HepG2 (cell line): Measurements from ENCODE around the gene GALR2. TPM values are rescaled to one million over a fixed set of nuclear protein-coding genes. Genes with fewer than 3 reads are reported as not detected.
A peak's percentile ranks its signal among the peaks of the same experiment; 100 is the strongest.

Source experiments
- AHDC1 ChIP-seq: sonication (generic); formaldehyde crosslinking; IDR thresholded peaks from 2 replicates; pipeline ENCODE4 v1.5.1; 2020; ENCODE audit warnings: mild to moderate bottlenecking, missing genetic modification reagents, borderline replicate concordance
- ATF6 ChIP-seq: sonication (generic); formaldehyde crosslinking; conservative IDR thresholded peaks from 2 replicates; pipeline ENCODE4 v1.4.0; 2020; ENCODE audit warnings: missing genetic modification reagents
- CHD4 ChIP-seq: fragments of 200-600 bp; sonication (generic); IDR thresholded peaks from 2 replicates; pipeline ENCODE4 v1.7.0; 2017; ENCODE audit warnings: mild to moderate bottlenecking, low read length, borderline replicate concordance
- ELF1 ChIP-seq: sonication (generic); formaldehyde crosslinking; IDR thresholded peaks from 2 replicates; pipeline ENCODE4 v1.4.0; 2020; ENCODE audit warnings: missing genetic modification reagents
- HNRNPK ChIP-seq: fragments of 200-400 bp; formaldehyde crosslinking; IDR thresholded peaks from 2 replicates; pipeline ENCODE4 v1.6.1; 2018; ENCODE audit warnings: low read length, low read depth, moderate library complexity, mild to moderate bottlenecking; ENCODE audit not compliant: poor library complexity, severe bottlenecking
- JARID2 ChIP-seq: sonication (generic); formaldehyde crosslinking; IDR thresholded peaks from 2 replicates; pipeline ENCODE4 v1.8.1; 2023; ENCODE audit warnings: missing genetic modification reagents, inconsistent platforms; ENCODE audit not compliant: insufficient replicate concordance
- REXO4 ChIP-seq: sonication (generic); formaldehyde crosslinking; IDR thresholded peaks from 2 replicates; pipeline ENCODE4 v1.8.0; 2022; ENCODE audit warnings: missing genetic modification reagents, mild to moderate bottlenecking, borderline replicate concordance
- TBX2 ChIP-seq: sonication (generic); formaldehyde crosslinking; IDR thresholded peaks from 2 replicates; pipeline ENCODE4 v1.5.0; 2020; ENCODE audit warnings: missing genetic modification reagents, mild to moderate bottlenecking, borderline replicate concordance
- UBTF ChIP-seq: sonication (generic); formaldehyde crosslinking; IDR thresholded peaks from 2 replicates; pipeline ENCODE4 v1.4.0; 2020; ENCODE audit warnings: mild to moderate bottlenecking, missing genetic modification reagents
- ZNF280D ChIP-seq: sonication (generic); formaldehyde crosslinking; IDR thresholded peaks from 2 replicates; pipeline ENCODE4 v1.5.1; 2020; ENCODE audit warnings: mild to moderate bottlenecking, missing genetic modification reagents
- ZNF362 ChIP-seq: sonication (generic); formaldehyde crosslinking; IDR thresholded peaks from 2 replicates; pipeline ENCODE4 v1.4.0; 2020; ENCODE audit warnings: missing genetic modification reagents, mild to moderate bottlenecking, borderline replicate concordance
- polyA plus RNA-seq, 8 experiments: library from polyadenylated mRNA; depleted of rRNA in 3 of 8; stranded (reverse) in 7 of 8; unstranded in 1 of 8; fragments of >200 nt; fragmentation: Illumina TruSeq in 4 of 8; extraction: Trizol in 4 of 8; gene quantifications; 2 replicates each; pipeline versions ENCODE4 v1.2.1 to v1.2.3, GENCODE V29; 2011 to 2016; ENCODE audit warnings: low read depth in 4 of 8, missing spikeins in 1 of 8, mixed read lengths in 1 of 8; ENCODE audit not compliant: insufficient read depth in 1 of 8
- total RNA-seq, 5 experiments: library from RNA; depleted of rRNA; stranded (reverse); fragments of >200 nt; fragmentation: Illumina TruSeq; extraction: Trizol; gene quantifications; 2 replicates each; pipeline ENCODE4 v1.2.3, GENCODE V29; 2016; ENCODE audit warnings: low read depth in 1 of 5

GALR2 gene
- total and polyA plus RNA-seq, 2 of the 13 experiments (the other 11 are each of a cell fraction or from before 2014, with no cell fraction given): 0.48 to 0.58 TPM

DNA sequence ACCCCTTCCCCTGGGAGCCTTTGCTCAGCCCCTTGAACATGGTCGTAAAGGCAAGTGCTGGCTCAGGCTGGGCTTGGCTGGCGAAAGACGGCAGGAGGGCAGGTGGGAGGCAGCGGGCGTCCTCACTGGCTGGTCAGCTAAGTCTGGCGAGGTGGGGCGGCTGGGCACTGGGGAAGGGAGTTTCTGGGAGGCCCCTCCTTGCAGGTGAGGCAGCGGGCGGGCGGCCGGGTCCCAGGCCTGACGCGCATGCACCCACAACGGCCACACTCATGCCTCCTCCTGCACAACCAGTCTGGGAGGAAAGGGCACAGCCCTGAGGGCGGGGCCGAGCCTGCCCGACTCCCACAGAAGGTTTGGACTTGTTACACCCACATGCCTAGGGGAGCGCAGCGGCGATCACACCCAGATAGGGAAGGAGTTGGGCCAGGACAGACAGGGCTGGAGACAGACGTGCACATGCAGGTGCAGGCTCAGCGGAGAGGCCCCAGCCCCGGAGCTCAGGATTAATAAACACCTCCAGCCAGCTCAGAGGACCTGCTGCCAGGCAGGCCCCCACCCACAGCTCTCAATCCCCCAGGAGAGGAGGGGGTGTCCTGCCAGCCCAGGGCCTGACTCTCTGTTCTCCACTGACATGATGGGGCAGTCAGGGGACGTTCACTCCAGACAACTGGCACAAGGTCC is 47.3 kb upstream of the GALR2 start, which contains the start of gene EVPL (continued):
- TF ChIP-seq HNRNPK: no peak
- TF ChIP-seq ELF1: no peak
- TF ChIP-seq AHDC1 (CRISPR knock-in tag): no peak
- TF ChIP-seq JARID2: no peak
- TF ChIP-seq TBX2 (CRISPR knock-in tag): peak; percentile 73
- peak; percentile 93 for TF ChIP-seq UBTF (CRISPR knock-in tag)
- peak; percentile 81; the same call in 1 of the 2 replicates for TF ChIP-seq ZNF362 (CRISPR knock-in tag)
- no peak for TF ChIP-seq CHD4
- no peak for TF ChIP-seq REXO4 (CRISPR knock-in tag)
- no peak; the same call in 1 of the 2 replicates for TF ChIP-seq ZNF280D
- no peak for TF ChIP-seq ATF6 (CRISPR knock-in tag)
